ENCODE measurements around the gene PCP4.
"Not testable (repeated sequence)": the region's sequence is repeated elsewhere in the genome, so short reads cannot be mapped to it uniquely, and the experiment has no call there.

Gene PCP4

GRCh38 chr21:39866093-39866492 is 1.1 kb upstream of the PCP4 start:
- no peak for DNase-seq (ENCODE audit: low read depth)

GRCh38 chr21:39869141-39869818 is 2.0 kb downstream of the PCP4 start:
- no peak for DNase-seq (ENCODE audit: low read depth)

- no peak for DNase-seq (ENCODE audit: low read depth)
These were observed 6.4 kb downstream of the PCP4 start for GRCh38 chr21:39873687-39874086.

GRCh38 chr21:39874206-39874605 is 7.0 kb downstream of the PCP4 start:
- DNase-seq (ENCODE audit: low read depth): no peak

GRCh38 chr21:39874759-39875158 is 7.5 kb downstream of the PCP4 start:
- DNase-seq (ENCODE audit: low read depth): no peak

GRCh38 chr21:39881661-39882060 is 14.4 kb downstream of the PCP4 start:
- DNase-seq (ENCODE audit: low read depth): no peak

GRCh38 chr21:39882151-39882838 is 15.1 kb downstream of the PCP4 start:
- no peak for DNase-seq (ENCODE audit: low read depth)

- no peak for DNase-seq (ENCODE audit: low read depth)
These were observed 15.6 kb downstream of the PCP4 start for GRCh38 chr21:39882839-39883195.

GRCh38 chr21:39885119-39885848 is 18.0 kb downstream of the PCP4 start:
- DNase-seq (ENCODE audit: low read depth): no peak

- DNase-seq (ENCODE audit: low read depth): no peak
These were observed 21.6 kb downstream of the PCP4 start for GRCh38 chr21:39888848-39889247.

- DNase-seq (ENCODE audit: low read depth): no peak
These were observed 23.9 kb downstream of the PCP4 start for GRCh38 chr21:39891111-39891510.

- DNase-seq (ENCODE audit: low read depth): not testable (repeated sequence)
These were observed 24.6 kb downstream of the PCP4 start for GRCh38 chr21:39891863-39892262.

GRCh38 chr21:39900491-39900890 is 33.3 kb downstream of the PCP4 start:
- DNase-seq (ENCODE audit: low read depth): no peak

GRCh38 chr21:39900911-39901310 is 33.7 kb downstream of the PCP4 start:
- no peak for DNase-seq (ENCODE audit: low read depth)

- no peak for DNase-seq (ENCODE audit: low read depth)
These were observed 35.7 kb downstream of the PCP4 start for GRCh38 chr21:39902986-39903385.

GRCh38 chr21:39904457-39904856 is 37.2 kb downstream of the PCP4 start:
- no peak for DNase-seq (ENCODE audit: low read depth)

GRCh38 chr21:39908265-39908923 is 41.2 kb downstream of the PCP4 start:
- DNase-seq (ENCODE audit: low read depth): no peak

GRCh38 chr21:39911286-39912199 is 44.3 kb downstream of the PCP4 start:
- no peak for DNase-seq (ENCODE audit: low read depth)

- DNase-seq (ENCODE audit: low read depth): no peak
These were observed 46.6 kb downstream of the PCP4 start for GRCh38 chr21:39913706-39914305.

GRCh38 chr21:39915881-39916280 is 48.6 kb downstream of the PCP4 start:
- DNase-seq (ENCODE audit: low read depth): peak; percentile 15

GRCh38 chr21:39918558-39918957 is 51.3 kb downstream of the PCP4 start:
- no peak for DNase-seq (ENCODE audit: low read depth)
